Fibroblast of pulmonary artery (primary cell): ENCODE measurements around the gene RAMAC.
A peak's percentile ranks its signal among the peaks of the same experiment; 100 is the strongest.

Source experiments
- DNase-seq: peaks from one replicate; pipeline ENCODE4 v3.0.0-alpha.2; 2010; ENCODE audit warnings: low read depth
- H3K4me3 ChIP-seq: replicated peaks from 2 replicates; pipeline ENCODE4 v1.5.1; 2011; ENCODE audit warnings: low read depth, mild to moderate bottlenecking, control low read depth, low read length, moderate library complexity
- TF ChIP-seq, protein P1 (sequence below): IDR thresholded peaks from 2 replicates; pipeline ENCODE4 v1.5.1; 2011; ENCODE audit warnings: mild to moderate bottlenecking, control low read depth, low read length, inconsistent platforms; ENCODE audit errors: missing control alignments

RAMAC gene

DNA sequence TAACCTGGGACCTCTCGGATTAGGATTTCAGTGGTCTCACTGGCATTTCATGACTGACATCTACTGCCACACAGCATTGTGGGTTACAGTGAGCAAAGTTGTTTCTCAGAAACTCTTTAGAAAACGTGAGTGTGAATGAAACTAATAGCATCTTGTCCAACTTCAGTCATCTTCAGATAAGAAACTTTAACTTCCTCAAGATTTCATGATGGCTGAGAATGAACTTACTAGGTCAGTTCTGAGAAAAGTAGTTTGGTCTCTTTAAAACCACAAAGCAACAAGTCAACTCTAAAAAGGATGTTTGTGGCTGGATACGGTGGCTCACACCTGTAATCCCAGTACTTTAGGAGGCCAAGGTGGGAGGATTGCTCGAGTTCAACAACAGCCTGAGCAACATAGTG, 19.3 kb upstream of the RAMAC start:
- TF ChIP-seq, protein P1, sequence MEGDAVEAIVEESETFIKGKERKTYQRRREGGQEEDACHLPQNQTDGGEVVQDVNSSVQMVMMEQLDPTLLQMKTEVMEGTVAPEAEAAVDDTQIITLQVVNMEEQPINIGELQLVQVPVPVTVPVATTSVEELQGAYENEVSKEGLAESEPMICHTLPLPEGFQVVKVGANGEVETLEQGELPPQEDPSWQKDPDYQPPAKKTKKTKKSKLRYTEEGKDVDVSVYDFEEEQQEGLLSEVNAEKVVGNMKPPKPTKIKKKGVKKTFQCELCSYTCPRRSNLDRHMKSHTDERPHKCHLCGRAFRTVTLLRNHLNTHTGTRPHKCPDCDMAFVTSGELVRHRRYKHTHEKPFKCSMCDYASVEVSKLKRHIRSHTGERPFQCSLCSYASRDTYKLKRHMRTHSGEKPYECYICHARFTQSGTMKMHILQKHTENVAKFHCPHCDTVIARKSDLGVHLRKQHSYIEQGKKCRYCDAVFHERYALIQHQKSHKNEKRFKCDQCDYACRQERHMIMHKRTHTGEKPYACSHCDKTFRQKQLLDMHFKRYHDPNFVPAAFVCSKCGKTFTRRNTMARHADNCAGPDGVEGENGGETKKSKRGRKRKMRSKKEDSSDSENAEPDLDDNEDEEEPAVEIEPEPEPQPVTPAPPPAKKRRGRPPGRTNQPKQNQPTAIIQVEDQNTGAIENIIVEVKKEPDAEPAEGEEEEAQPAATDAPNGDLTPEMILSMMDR: no peak
- DNase-seq: no peak
- no peak overlapping the region for H3K4me3 ChIP-seq

DNA sequence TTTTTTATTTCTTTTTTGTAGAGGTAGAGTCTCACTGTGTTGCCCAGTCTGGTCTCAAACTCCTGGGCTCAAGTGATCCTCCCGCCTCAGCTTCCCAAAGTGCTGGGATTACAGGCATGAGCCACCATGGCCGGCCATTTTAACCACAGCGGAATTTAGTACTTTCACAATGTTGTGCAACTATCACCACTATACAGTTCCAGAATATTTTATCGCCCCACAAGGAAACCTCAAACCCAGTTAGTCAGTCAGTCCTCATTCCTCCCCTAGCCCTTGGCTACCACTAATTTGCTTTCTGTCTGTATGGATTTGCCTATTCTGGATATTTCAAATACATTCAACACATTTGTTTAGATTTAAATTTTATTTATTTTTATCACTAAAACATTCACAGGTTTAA, 17.9 kb upstream of the RAMAC start:
- peak; percentile 7 for DNase-seq
- TF ChIP-seq, protein P1: no peak

DNA sequence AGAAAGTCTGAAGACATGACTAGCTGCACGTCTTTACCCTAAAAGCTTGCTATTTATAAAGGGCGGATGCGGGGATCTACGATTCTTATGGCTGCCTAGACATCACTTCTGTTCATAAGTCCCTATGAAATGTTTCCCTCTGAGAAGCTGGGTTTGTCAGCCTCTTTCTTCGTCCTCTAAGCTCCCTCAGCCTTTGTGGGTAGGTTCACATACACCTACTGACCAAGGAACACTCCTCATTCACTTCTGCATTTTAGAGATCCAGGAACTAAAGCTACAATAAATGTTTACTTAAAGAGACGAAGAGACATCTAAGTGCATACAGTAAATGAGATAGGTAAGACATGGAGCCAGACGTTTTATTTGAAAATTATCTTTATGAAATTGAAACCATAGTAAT, 16.7 kb upstream of the RAMAC start:
- TF ChIP-seq, protein P1: no peak
- no peak overlapping the region for H3K4me3 ChIP-seq
- DNase-seq: no peak

More for the DNA sequence above, 17.9 kb upstream of the RAMAC start:
- no peak overlapping the region for H3K4me3 ChIP-seq

DNA sequence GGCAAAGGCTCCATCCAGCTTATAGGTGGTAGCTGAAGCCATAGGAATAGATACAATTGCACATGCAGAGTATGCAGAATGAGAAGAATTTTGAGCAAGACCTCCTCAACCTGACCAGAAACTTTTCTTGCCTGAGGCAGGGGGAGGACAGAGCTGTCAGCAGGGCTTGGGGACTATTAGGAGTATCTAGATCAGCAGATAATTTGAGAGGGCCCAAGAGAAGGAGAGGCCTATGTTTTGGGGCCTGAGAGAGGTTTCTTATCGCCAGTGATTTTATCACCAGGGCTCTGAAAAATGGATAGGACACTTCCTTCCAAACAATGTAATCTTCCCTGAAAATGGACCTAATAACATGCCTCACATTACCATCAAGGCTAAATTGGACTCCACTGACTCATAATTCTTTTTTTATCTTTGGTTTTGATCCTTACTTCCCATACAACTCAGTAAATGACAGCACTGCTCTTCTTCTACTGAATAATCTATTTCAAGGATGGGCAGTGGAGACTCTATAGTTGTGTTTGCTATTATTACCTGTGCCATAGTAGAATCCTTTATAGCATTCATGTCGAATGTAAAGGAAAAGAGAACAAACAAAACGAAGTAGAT, 15.8 kb upstream of the RAMAC start:
- no peak overlapping the region for H3K4me3 ChIP-seq
- DNase-seq: no peak
- TF ChIP-seq, protein P1: no peak

DNA sequence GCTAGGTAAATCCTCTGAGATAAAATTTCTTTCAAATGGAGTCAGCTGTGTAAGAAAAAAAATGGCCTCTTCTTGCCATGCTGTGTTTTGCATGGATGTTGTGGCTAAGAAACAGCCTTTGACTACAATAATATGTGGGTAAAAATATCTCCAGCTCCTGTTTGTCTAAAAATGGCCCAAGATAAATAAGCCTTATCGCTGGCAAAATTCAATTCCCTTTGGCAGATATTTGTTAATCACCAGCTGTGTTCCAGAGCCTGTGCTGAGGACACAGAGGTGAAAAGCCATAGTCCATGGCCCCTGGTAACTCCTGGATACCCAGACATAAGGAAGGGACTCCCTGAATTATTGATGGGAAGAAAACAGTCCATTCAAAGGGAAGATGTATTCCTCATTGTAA, 15.3 kb upstream of the RAMAC start:
- H3K4me3 ChIP-seq: no peak overlapping the region
- no peak for DNase-seq
- TF ChIP-seq, protein P1: no peak

DNA sequence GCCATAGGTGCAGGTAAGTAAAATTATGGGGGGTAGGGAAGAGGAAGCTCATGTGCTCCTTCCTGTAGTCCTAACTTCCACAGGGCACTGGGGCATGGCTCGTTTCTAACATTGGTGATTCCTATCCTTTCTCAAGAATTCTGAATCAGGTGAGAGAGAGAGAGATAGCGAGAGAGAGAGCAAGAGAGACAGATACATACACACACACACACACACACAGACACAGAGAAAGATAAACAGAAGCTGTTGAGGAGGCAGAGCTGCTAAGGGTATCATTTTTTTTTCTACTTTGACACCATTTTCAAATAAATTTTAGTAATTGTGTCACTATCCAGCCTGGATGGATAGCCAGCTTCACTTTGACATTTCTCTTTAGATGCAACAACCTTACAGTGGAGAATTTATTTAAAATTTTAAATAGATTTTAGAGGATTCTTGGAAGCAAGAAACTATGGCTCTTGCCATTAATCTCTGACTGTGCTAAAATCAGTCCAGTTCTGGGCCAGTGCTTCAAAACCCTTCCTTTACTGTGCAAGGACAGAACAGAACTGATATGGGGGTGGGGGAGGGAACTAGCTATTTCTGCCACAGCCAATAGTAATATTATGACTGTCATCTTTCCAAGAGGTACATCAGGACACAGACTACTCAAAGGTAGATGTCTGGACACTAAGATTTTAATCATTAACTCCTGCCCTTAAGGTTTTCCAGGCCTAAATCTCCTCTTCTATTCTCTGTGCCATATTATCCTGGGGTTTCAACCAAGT, 14.6 kb upstream of the RAMAC start:
- no peak for DNase-seq

More for the DNA sequence above, 14.6 kb upstream of the RAMAC start:
- TF ChIP-seq, protein P1: no peak
- no peak overlapping the region for H3K4me3 ChIP-seq
